ENCODE data around the gene SLC30A5.
"Not testable (repeated sequence)": the region's sequence is repeated elsewhere in the genome, so short reads cannot be mapped to it uniquely, and the experiment has no call there.

The SLC30A5 gene

GRCh38 chr5:69099302-69099701, 5.5 kb downstream of the SLC30A5 start:
- H3K4me3 ChIP-seq (ENCODE audit: control insufficient read depth, low read depth, low read length), result no peak overlapping the region
- DNase-seq (ENCODE audit: low read depth), result no peak
- no peak for TF ChIP-seq CTCF (IDR thresholded peaks at IDR 0.05; ENCODE audit: control insufficient read depth, insufficient read depth, low read depth, low read length, missing control alignments)

- DNase-seq (ENCODE audit: low read depth), result no peak
- no peak overlapping the region for H3K4me3 ChIP-seq (ENCODE audit: control insufficient read depth, low read depth, low read length)
- no peak for TF ChIP-seq CTCF (IDR thresholded peaks at IDR 0.05; ENCODE audit: control insufficient read depth, insufficient read depth, low read depth, low read length, missing control alignments)
These were observed 9.7 kb downstream of the SLC30A5 start for GRCh38 chr5:69103521-69103920.

GRCh38 chr5:69105996-69106906, 12.4 kb downstream of the SLC30A5 start:
- DNase-seq (ENCODE audit: low read depth), result no peak
- H3K4me3 ChIP-seq (ENCODE audit: control insufficient read depth, low read depth, low read length), result no peak overlapping the region
- no peak for TF ChIP-seq CTCF (IDR thresholded peaks at IDR 0.05; ENCODE audit: control insufficient read depth, insufficient read depth, low read depth, low read length, missing control alignments)

- not testable (repeated sequence) for DNase-seq (ENCODE audit: low read depth); H3K4me3 ChIP-seq (ENCODE audit: control insufficient read depth, low read depth, low read length)
These were observed 14.6 kb downstream of the SLC30A5 start for GRCh38 chr5:69108367-69108766.

GRCh38 chr5:69113851-69114250, 20.0 kb downstream of the SLC30A5 start:
- no peak for TF ChIP-seq CTCF (IDR thresholded peaks at IDR 0.05; ENCODE audit: control insufficient read depth, insufficient read depth, low read depth, low read length, missing control alignments)
- no peak overlapping the region for H3K4me3 ChIP-seq (ENCODE audit: control insufficient read depth, low read depth, low read length)
- DNase-seq (ENCODE audit: low read depth), result no peak

GRCh38 chr5:69115526-69115925, 21.7 kb downstream of the SLC30A5 start:
- H3K4me3 ChIP-seq (ENCODE audit: control insufficient read depth, low read depth, low read length), result no peak overlapping the region
- no peak for DNase-seq (ENCODE audit: low read depth)
- no peak for TF ChIP-seq CTCF (IDR thresholded peaks at IDR 0.05; ENCODE audit: control insufficient read depth, insufficient read depth, low read depth, low read length, missing control alignments)

- DNase-seq (ENCODE audit: low read depth), result peak; percentile 63
- no peak overlapping the region for H3K4me3 ChIP-seq (ENCODE audit: control insufficient read depth, low read depth, low read length)
- no peak for TF ChIP-seq CTCF (IDR thresholded peaks at IDR 0.05; ENCODE audit: control insufficient read depth, insufficient read depth, low read depth, low read length, missing control alignments)
These were observed 35.6 kb downstream of the SLC30A5 start for GRCh38 chr5:69129413-69129812.

Data from AG09309 (cell line).